ENCODE results near the gene MUC7. TPM values are rescaled to one million over a fixed set of nuclear protein-coding genes. Genes with fewer than 3 reads are reported as not detected.

MUC7 gene
- total RNA-seq, 1 experiment from 2014 or later, result not detected

GRCh38 chr4:70511365-70511764, 39.4 kb downstream of the MUC7 start:
- no peaks in the 10 kb centered on the region for H3K27me3 ChIP-seq (replicated peaks; ENCODE audit: control insufficient read depth, insufficient read depth, low read length)
- no peaks in the 10 kb centered on the region for H3K36me3 Mint-ChIP-seq (ENCODE audit: insufficient read depth, unreplicated experiment)
- no peak for TF ChIP-seq CTCF (IDR thresholded peaks at IDR 0.05; ENCODE audit: insufficient read depth in 1 of 2, low read depth in 1 of 2, low read length in 1 of 2, severe bottlenecking in 1 of 2, unreplicated experiment in 1 of 2)
- ChIA-PET CTCF (no interaction called here), POLR2A (no interaction called here)
- no peaks in the 10 kb centered on the region for H3K4me1 ChIP-seq
- no peaks in the 10 kb centered on the region for H3K9me3 ChIP-seq
- H3K27me3 Mint-ChIP-seq (ENCODE audit: insufficient read depth, unreplicated experiment), result peaks cover 8% of the 10 kb centered on the region
- DNase-seq, result no peak
- no peaks in the 10 kb centered on the region for H3K9me3 Mint-ChIP-seq (ENCODE audit: unreplicated experiment)
- H3K4me3 Mint-ChIP-seq (ENCODE audit: unreplicated experiment), result no peak overlapping the region
- no peaks in the 10 kb centered on the region for H3K4me1 Mint-ChIP-seq (ENCODE audit: low read depth, unreplicated experiment)
- H3K4me3 ChIP-seq (ENCODE audit: low read depth, low read length), result no peak overlapping the region
- no peaks in the 10 kb centered on the region for H3K36me3 ChIP-seq (ENCODE audit: control insufficient read depth, insufficient read depth, low read length)
- H3K27ac Mint-ChIP-seq (ENCODE audit: unreplicated experiment), result no peak overlapping the region
- intact Hi-C loops (cut with micrococcal nuclease; ENCODE audit: unreplicated experiment), result no loop called here
- no TSS peak for BruUV-seq (replicated peaks)

GRCh38 chr4:70515367-70516250, 43.6 kb downstream of the MUC7 start:
- BruUV-seq (replicated peaks), result no TSS peak

GRCh38 chr4:70518269-70518668, 46.3 kb downstream of the MUC7 start, which contains the start of gene AMTN:
Gene AMTN, plus strand, starts transcription at chr4:70518569. Its CDS starts 209 bp downstream, at chr4:70518778.
- no TSS peak for BruUV-seq (replicated peaks)

More at GRCh38 chr4:70515367-70516250, 43.6 kb downstream of the MUC7 start:
- TF ChIP-seq CTCF (IDR thresholded peaks at IDR 0.05; ENCODE audit: insufficient read depth in 1 of 2, low read depth in 1 of 2, low read length in 1 of 2, severe bottlenecking in 1 of 2, unreplicated experiment in 1 of 2), result no peak
- ChIA-PET POLR2A (no interaction called here), CTCF (no interaction called here)
- H3K4me3 Mint-ChIP-seq (ENCODE audit: unreplicated experiment), result no peak overlapping the region
- Histone ChIP-seq H3K9me3 (no peaks in the 10 kb centered on the region), H3K4me3 (ENCODE audit: low read depth, low read length) (no peak overlapping the region), H3K4me1 (no peaks in the 10 kb centered on the region), H3K27me3 (replicated peaks; ENCODE audit: control insufficient read depth, insufficient read depth, low read length) (no peaks in the 10 kb centered on the region), H3K36me3 (ENCODE audit: control insufficient read depth, insufficient read depth, low read length) (no peaks in the 10 kb centered on the region)
- DNase-seq, result no peak
- H3K27ac Mint-ChIP-seq (ENCODE audit: unreplicated experiment), result no peak overlapping the region
- intact Hi-C loops (cut with micrococcal nuclease; ENCODE audit: unreplicated experiment), result no loop called here
- peaks cover 12% of the 10 kb centered on the region for H3K27me3 Mint-ChIP-seq (ENCODE audit: insufficient read depth, unreplicated experiment)
- no peaks in the 10 kb centered on the region for H3K9me3 Mint-ChIP-seq (ENCODE audit: unreplicated experiment)
- no peaks in the 10 kb centered on the region for H3K4me1 Mint-ChIP-seq (ENCODE audit: low read depth, unreplicated experiment)
- no peaks in the 10 kb centered on the region for H3K36me3 Mint-ChIP-seq (ENCODE audit: insufficient read depth, unreplicated experiment)

More at GRCh38 chr4:70518269-70518668, 46.3 kb downstream of the MUC7 start, which contains the start of gene AMTN:
- POLR2A ChIA-PET, result no interaction called here
- TF ChIP-seq CTCF (IDR thresholded peaks at IDR 0.05; ENCODE audit: insufficient read depth in 1 of 2, low read depth in 1 of 2, low read length in 1 of 2, severe bottlenecking in 1 of 2, unreplicated experiment in 1 of 2), result no peak
- Mint-ChIP-seq H3K4me1 (ENCODE audit: low read depth, unreplicated experiment) (no peaks in the 10 kb centered on the region), H3K4me3 (ENCODE audit: unreplicated experiment) (no peak within 1 kb of the TSS), H3K27me3 (ENCODE audit: insufficient read depth, unreplicated experiment) (peaks cover 8% of the 10 kb centered on the region), H3K9me3 (ENCODE audit: unreplicated experiment) (no peaks in the 10 kb centered on the region), H3K27ac (ENCODE audit: unreplicated experiment) (no peak within 1 kb of the TSS), H3K36me3 (ENCODE audit: insufficient read depth, unreplicated experiment) (no peaks in the 10 kb centered on the region)
- Histone ChIP-seq H3K27me3 (replicated peaks; ENCODE audit: control insufficient read depth, insufficient read depth, low read length) (no peaks in the 10 kb centered on the region), H3K4me1 (no peaks in the 10 kb centered on the region), H3K4me3 (ENCODE audit: low read depth, low read length) (no peak within 1 kb of the TSS), H3K9me3 (no peaks in the 10 kb centered on the region), H3K36me3 (ENCODE audit: control insufficient read depth, insufficient read depth, low read length) (no peaks in the 10 kb centered on the region)
- intact Hi-C loops (cut with micrococcal nuclease; ENCODE audit: unreplicated experiment), result no loop called here
- no peak for DNase-seq
- CTCF ChIA-PET, result no interaction called here

All from Caco-2 (cell line).